Right ventricle myocardium superior (tissue), 1 donor: ENCODE results near the gene ACADSB. TPM values are rescaled to one million over a fixed set of nuclear protein-coding genes. Genes with fewer than 3 reads are reported as not detected.
A peak's percentile ranks its signal among the peaks of the same experiment; 100 is the strongest.

Experiments
- ATAC-seq: fragments of 200-7000 bp; cut with Tn5 transposase; one replicate; pipeline ENCODE4 v1.9.1; 2020; ENCODE audit warnings: mild to moderate bottlenecking; ENCODE audit not compliant: poor library complexity
- DNase-seq: peaks from one replicate; pipeline ENCODE4 v3.0.0-alpha.2; 2020
- intact Hi-C: fragments of 100-400 bp; cut with DNase I; formaldehyde crosslinking; loops from one replicate; pipeline ENCODE4 v1.11.2; 2022
- total RNA-seq: library from RNA; stranded (reverse); fragmentation: NEBNext Ultra II Directional; extraction: Animal tissue kit (Norgen Biotek cat#: 25700); gene quantifications from one replicate; pipeline ENCODE4 v1.2.1, GENCODE V29; 2021
- donor health status: DM: no; HTN: yes; CAD: no; lungs with severe emphysema.

ACADSB gene
- total RNA-seq, 1 donor from 2014 or later = 83.6 TPM

- intact Hi-C loops = no loop called here
- DNase-seq = no peak
- ATAC-seq = no peak
These were observed 73.1 kb downstream of the ACADSB start for GRCh38 chr10:123081896-123082295.

DNA sequence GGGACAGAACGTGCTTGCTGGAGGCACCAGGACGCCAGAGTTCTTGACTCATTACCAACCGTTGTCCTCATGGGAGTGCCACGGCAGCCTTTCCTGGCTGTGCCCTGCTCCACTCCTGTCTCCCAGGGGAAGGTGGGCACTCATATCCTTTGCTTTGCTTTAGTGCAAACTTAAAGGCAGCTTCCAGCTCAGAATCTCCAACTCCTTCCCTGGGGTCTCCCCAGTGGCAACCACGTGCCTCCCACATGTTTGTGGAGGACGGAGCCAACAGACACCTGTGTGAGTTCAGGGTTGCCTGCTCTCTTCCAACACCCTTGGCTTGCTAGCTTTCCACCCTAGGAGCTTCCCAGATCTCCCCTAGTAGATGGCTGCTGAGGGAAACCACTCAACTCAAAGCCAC, 75.0 kb downstream of the ACADSB start:
- intact Hi-C loops = no loop called here
- no peak for DNase-seq
- no peak for ATAC-seq

DNA sequence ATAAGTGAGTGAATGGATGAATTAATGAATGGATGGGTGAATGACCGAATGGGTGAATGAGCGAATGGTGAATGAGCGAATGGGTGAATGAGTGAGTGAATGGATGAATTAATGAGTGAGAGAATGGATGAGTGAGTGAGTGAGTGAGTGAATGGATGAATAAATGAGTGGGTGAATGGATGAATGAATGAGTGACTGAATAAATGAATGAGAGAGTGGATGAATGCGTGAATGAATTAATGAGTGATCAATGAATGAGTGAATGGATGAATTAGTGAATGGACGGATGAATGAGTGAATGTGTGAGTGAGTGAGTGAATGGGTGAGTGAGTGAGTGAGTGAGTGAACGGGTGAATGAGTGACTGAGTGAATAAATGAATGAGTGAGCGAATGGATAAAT, 77.5 kb downstream of the ACADSB start:
- intact Hi-C loops = no loop called here
- no peak for ATAC-seq
- no peak for DNase-seq

GRCh38 chr10:123087348-123087747, 78.5 kb downstream of the ACADSB start:
- no peak for ATAC-seq
- intact Hi-C loops = no loop called here
- DNase-seq = no peak

GRCh38 chr10:123087786-123088185, 79.0 kb downstream of the ACADSB start:
- no peak for DNase-seq
- intact Hi-C loops = no loop called here
- ATAC-seq = no peak

DNA sequence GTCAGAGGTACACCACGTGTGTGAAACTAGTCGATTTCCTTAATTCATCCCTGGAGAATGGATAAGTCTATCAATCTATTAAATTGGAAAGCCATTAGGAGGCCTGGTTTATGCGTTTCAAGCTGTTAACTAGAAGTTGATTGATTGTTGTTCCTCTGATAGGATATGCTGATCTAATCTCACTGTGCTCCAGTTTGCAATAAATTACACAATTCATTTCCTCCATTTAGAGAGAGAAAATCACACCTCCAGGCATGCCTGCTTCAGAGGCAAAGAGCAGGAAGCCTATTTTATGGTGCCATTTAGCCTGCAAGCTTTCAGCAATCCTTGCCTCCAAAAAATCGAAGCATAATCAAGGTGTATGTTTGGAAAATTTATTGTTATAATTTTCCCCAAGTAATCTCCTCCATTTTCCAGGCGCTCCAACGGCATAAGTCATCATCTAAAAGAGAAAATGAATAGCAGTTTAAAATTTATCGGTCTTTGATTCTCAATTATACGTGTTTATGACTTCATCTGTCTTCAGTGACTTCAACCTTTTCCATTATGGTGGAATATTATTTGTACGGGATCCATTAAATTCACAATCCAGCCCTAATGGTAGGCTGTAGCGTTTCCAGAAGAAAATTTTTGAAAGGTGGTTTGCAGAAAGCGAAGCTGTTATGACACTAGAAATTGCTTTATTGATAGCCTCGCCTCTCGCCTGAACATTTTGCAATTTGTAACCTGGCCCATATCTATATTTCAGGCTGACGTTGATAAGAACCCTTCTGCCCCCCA, 84.0 kb downstream of the ACADSB start:
- intact Hi-C loops = no loop called here
- no peak for ATAC-seq
- no peak for DNase-seq

- intact Hi-C loops = no loop called here
- DNase-seq (no peak), ATAC-seq (no peak)
These were observed 84.7 kb downstream of the ACADSB start for GRCh38 chr10:123093489-123093888.

DNA sequence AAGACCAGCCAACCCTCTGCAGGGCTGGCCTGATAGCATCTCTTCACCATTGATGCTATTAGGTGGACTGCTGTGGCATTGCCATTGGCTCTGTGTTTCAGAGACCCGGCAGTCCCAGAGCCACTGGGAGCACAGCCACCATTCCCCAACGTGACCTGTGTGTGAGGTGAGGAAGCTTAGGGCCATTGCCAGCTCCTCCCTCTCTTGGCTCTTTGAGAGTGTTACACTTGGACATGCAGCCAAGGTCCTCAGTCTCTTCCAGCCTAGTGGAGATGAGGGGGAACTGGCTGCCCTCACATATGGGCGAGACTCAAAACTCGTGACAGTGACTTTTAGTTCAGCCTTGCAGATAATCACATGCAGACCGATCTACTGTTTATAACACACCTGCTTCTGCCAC, 87.6 kb downstream of the ACADSB start:
- intact Hi-C loops = no loop called here
- ATAC-seq (peak; percentile 68), DNase-seq (no peak)

GRCh38 chr10:123097039-123097438, 88.2 kb downstream of the ACADSB start:
- intact Hi-C loops = no loop called here

GRCh38 chr10:123100030-123100762, 91.4 kb downstream of the ACADSB start:
- intact Hi-C loops = no loop called here
- ATAC-seq (no peak), DNase-seq (no peak)

More at GRCh38 chr10:123097039-123097438, 88.2 kb downstream of the ACADSB start:
- no peak for DNase-seq
- no peak for ATAC-seq

- DNase-seq (no peak), ATAC-seq (no peak)
- intact Hi-C loops = no loop called here
These were observed 93.1 kb downstream of the ACADSB start for GRCh38 chr10:123101872-123102271.

GRCh38 chr10:123102673-123103072, 93.9 kb downstream of the ACADSB start:
- no peak for DNase-seq
- intact Hi-C loops = no loop called here
- ATAC-seq = no peak

DNA sequence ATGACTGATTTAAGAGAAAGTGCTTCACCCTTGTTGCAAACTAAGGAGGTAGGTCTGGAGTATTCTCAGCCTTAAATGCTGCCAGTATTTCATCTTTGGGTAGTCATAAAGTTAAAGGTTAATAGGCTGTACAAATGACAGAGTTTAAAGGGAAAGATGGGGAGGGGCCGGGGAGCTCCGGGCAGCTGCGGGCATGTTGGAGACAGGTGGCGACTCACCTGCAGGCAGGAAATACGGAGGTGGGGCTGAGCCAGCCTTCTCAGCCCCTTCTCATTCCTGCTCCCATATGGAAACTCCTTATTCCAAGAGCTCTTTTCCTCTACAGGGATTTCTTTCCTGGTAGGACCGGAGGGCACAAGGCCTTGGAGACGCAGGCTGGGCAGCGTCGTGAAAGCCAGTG, 95.1 kb downstream of the ACADSB start:
- ATAC-seq (no peak), DNase-seq (no peak)
- intact Hi-C loops = no loop called here

Other genes with a start within 250 kb of the ACADSB start
- gene CUZD1, start 163.1 kb upstream of the ACADSB start, total RNA-seq = 0.11 TPM
- not detected for gene FAM24B, start 129.4 kb upstream of the ACADSB start, total RNA-seq
- gene FAM24A, start 98.4 kb upstream of the ACADSB start, total RNA-seq = not detected
- gene C10orf88, start 54.8 kb upstream of the ACADSB start, total RNA-seq = 7.4 TPM
- 2.9 TPM for gene PSTK, start 28.6 kb upstream of the ACADSB start, total RNA-seq
- gene IKZF5, start 211 bp upstream of the ACADSB start, total RNA-seq = 9.7 TPM
- not detected for gene HMX3, start 127.0 kb downstream of the ACADSB start, total RNA-seq
- not detected for gene HMX2, start 139.1 kb downstream of the ACADSB start, total RNA-seq
- gene BUB3, start 145.4 kb downstream of the ACADSB start, total RNA-seq = 36.3 TPM